Psoas muscle (tissue), 8 donors: Measurements from ENCODE around the gene CAPN7. TPM values are rescaled to one million over a fixed set of nuclear protein-coding genes. Genes with fewer than 3 reads are reported as not detected.

Experiments
- ATAC-seq, 4 donors: fragments of 200-7000 bp; cut with Tn5 transposase; one replicate each; pipeline ENCODE4 v1.9.1; 2020; ENCODE audit warnings: moderate library complexity in 3 of 4, mild to moderate bottlenecking in 2 of 4
- DNase-seq, 2 donors: peaks; one replicate each; pipeline ENCODE4 v3.0.0-alpha.2; 2020
- H3K27ac ChIP-seq: fragments of 200-600 bp; one replicate; pipeline ENCODE4 v1.8.0; 2022
- H3K27me3 ChIP-seq, 3 donors: fragments of 200-600 bp in 1 of 3; one replicate each; pipeline versions ENCODE4 v1.6.1 to v1.8.0; 2013 to 2022; ENCODE audit warnings: low read length in 2 of 3, mild to moderate bottlenecking in 2 of 3, moderate library complexity in 1 of 3; ENCODE audit not compliant: insufficient read depth in 3 of 3
- H3K36me3 ChIP-seq, 2 donors: fragments of 200-600 bp in 1 of 2; one replicate each; pipeline versions ENCODE4 v1.6.1 to v1.8.0; 2013 to 2022; ENCODE audit warnings: low read depth in 1 of 2, mild to moderate bottlenecking in 1 of 2, moderate library complexity in 1 of 2; ENCODE audit not compliant: insufficient read depth in 1 of 2
- H3K4me1 ChIP-seq: fragments of 200-600 bp; one replicate; pipeline ENCODE4 v1.8.0; 2022
- H3K4me3 ChIP-seq: fragments of 200-600 bp; one replicate; pipeline ENCODE4 v1.8.0; 2022; ENCODE audit warnings: mild to moderate bottlenecking
- H3K9me3 ChIP-seq: fragments of 200-600 bp; one replicate; pipeline ENCODE4 v1.8.0; 2022
- WGBS, 3 donors: extraction: QIAGEN DNeasy Blood & Tissue Kit; methylation state at CpG; one replicate each; pipeline versions ENCODE4 v1.1.6 to v1.1.7; 2013; 5-methylcytosine and 5-hydroxymethylcytosine counted together
- intact Hi-C, 2 donors: fragments of 100-400 bp; cut with DNase I; formaldehyde crosslinking; loops; one replicate each; pipeline versions ENCODE4 v1.11.0 to v1.14.2; 2022
- polyA plus RNA-seq, 3 donors: library from polyadenylated mRNA; stranded (reverse); fragments of 200-250 nt; gene quantifications; one replicate each; pipeline ENCODE4 v1.2.3, GENCODE V29; 2013
- total RNA-seq, 4 donors: library from RNA; stranded (reverse); fragmentation: NEBNext Ultra II Directional in 2 of 4; extraction: Animal tissue kit (Norgen Biotek cat#: 25700) in 2 of 4; gene quantifications; one replicate each; pipeline versions ENCODE4 v1.2.1 to v1.2.4, GENCODE V29; 2021 to 2023
- TF ChIP-seq, protein P1 (sequence below): fragments of 200-600 bp; IDR thresholded peaks from one replicate; pipeline ENCODE4 v1.8.0; 2022; ENCODE audit warnings: antibody characterized with exemption
- donor health status: healthy with polysubstance abuse.
- donor health status: DM: no; HTN: no; CAD: no; lungs with moderate emphysema.
- donor health status: Bipolar disorder and iron deficiency.
- donor health status: healthy.
- donor health status: DM: yes; HTN: yes; CAD: no.
- donor health status: DM: no; HTN: no; CAD: no.
- donor health status: DM: no; HTN: no; CAD: no.
- donor health status: DM: yes; HTN: yes; CAD: no.

CAPN7 gene
- total and polyA plus RNA-seq, 7 donors: 15.2 to 42.7 (median 26.8) TPM

DNA sequence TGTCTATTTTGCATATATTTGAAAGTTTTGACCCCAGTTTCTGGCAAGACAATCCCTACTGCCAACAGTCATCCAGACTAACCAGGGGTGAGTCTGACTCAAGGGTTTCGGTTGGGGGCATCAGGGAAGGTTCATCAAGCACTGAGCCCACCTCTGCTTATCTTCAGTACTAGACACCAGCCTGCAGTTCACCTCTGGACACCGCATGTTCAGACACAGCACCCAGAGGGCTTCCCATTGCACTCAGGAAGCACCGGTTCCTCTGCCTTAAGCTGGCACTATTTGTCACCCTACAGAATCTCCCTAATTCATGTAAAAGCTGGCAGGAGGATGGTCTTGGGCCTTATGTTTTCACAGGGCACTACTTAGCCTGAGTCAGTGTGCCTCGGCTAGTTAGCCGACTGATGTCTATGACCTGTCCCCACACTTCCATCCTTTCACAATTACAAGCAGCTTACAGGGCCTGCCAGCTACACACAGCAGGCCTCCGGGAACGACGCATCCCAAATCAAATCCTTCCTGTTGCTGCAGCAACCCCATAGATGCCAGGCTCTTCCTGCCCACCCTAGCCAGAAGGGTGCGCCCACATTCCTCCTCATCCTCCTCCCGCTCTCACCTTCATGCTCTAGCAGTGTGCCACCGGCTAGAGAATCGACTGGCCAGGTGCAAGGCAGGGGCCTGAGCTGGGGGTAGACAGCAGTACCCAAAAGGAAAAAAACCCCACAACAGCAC is 73.8 kb downstream of the CAPN7 start:
- Histone ChIP-seq H3K36me3 (no peaks in the 10 kb centered on the region), H3K4me3 (no peak overlapping the region), H3K27me3 (no peaks in the 10 kb centered on the region), H3K4me1 (peaks cover 4% of the 10 kb centered on the region), H3K27ac (no peak overlapping the region), H3K9me3 (no peaks in the 10 kb centered on the region)
- TF ChIP-seq, protein P1, sequence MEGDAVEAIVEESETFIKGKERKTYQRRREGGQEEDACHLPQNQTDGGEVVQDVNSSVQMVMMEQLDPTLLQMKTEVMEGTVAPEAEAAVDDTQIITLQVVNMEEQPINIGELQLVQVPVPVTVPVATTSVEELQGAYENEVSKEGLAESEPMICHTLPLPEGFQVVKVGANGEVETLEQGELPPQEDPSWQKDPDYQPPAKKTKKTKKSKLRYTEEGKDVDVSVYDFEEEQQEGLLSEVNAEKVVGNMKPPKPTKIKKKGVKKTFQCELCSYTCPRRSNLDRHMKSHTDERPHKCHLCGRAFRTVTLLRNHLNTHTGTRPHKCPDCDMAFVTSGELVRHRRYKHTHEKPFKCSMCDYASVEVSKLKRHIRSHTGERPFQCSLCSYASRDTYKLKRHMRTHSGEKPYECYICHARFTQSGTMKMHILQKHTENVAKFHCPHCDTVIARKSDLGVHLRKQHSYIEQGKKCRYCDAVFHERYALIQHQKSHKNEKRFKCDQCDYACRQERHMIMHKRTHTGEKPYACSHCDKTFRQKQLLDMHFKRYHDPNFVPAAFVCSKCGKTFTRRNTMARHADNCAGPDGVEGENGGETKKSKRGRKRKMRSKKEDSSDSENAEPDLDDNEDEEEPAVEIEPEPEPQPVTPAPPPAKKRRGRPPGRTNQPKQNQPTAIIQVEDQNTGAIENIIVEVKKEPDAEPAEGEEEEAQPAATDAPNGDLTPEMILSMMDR: no peak
- intact Hi-C loops: no loop called here
- 76 to 81% (median 81%) methylated on average over 12 of the region's 12 CpGs for WGBS, 3 donors
- ATAC-seq (peak in 1 of 4 donors; percentile 24), DNase-seq (no peak)

DNA sequence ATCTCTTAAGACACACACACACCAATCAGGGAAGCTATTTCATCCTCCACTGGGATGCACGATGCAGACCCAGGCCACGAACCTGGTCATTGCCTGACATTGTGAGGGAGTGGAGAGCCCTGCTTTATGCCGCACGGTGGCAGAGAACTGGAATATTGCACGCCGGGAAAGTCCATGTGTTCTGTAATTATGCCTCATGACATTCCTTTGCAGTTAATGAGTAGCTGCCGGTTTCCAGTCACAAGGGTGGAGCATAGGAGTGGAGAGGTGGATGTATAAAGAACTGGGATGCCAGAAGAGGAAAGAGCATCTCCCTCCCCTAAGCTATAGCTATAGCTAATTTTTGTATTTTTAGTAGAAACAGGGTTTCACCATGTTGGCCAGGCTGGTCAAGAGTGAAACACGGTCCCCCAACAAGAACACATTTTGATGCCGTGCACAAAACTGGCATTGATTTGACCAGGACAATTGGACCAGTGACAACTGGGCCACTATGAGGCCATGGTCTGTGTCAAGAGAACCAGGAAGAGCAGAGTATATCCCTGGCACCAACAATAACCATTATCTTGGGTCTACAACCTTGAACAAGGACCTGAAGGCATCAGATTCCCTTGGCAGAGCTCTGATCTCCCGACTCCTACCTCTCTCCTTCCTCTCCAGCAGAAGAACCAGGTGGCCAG is 74.9 kb downstream of the CAPN7 start:
- H3K27ac ChIP-seq: no peak overlapping the region
- H3K9me3 ChIP-seq: no peaks in the 10 kb centered on the region
- H3K36me3 ChIP-seq: no peaks in the 10 kb centered on the region
- no peak overlapping the region for H3K4me3 ChIP-seq
- H3K27me3 ChIP-seq: no peaks in the 10 kb centered on the region
- peaks cover 4% of the 10 kb centered on the region for H3K4me1 ChIP-seq
- intact Hi-C loops: no loop called here
- 87 to 93% (median 88%) methylated on average over 10 of the region's 10 CpGs for WGBS, 3 donors
- ATAC-seq (no peak), DNase-seq (no peak)
- TF ChIP-seq, protein P1: no peak

DNA sequence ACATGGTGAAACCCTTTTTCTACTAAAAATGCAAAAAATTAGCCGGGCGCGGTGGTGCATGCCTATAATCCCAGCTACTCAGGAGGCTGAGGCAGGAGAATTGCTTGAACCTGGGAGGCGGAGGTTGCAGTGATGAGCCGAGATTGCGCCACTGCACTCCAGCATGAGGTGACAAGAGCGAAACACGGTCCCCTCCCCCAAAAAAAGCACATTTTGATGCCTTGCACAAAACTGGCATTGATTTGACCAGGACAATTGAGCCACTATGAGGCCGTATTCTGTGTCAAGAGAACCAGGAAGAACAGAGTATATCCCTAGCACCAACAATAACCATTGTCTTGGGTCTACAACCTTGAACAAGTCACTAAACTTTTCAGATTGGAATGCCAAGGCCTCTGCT is 75.8 kb downstream of the CAPN7 start:
- ATAC-seq: no peak
- 95 to 97% (median 97%) methylated on average over 9 of the region's 9 CpGs for WGBS, 3 donors

DNA sequence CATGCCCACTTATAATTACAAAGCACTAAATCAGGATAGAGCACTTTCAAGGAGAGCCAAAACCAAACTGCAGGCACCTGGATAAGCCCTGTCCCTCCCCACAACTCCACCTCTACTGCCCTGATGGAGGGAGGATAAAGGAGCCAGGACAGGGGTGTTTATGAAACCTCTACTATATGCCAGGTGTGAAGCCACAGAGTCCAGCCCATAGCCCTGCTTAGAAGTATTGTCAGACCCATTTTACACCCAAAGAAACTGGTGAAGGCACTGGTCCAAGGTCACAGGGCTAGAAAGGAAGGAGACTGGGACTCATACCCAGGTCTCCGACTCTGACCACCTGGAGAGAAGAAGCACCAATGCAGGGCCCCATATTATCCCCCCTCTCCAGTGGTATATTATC is 77.7 kb downstream of the CAPN7 start:
- 84 to 95% (median 92%) methylated on average over 1 of the region's 1 CpG for WGBS, 3 donors
- DNase-seq (no peak), ATAC-seq (no peak)
- Histone ChIP-seq H3K27ac (no peak overlapping the region), H3K36me3 (no peaks in the 10 kb centered on the region), H3K27me3 (no peaks in the 10 kb centered on the region), H3K4me1 (peaks cover 15% of the 10 kb centered on the region), H3K9me3 (no peaks in the 10 kb centered on the region), H3K4me3 (no peak overlapping the region)
- TF ChIP-seq, protein P1: no peak
- intact Hi-C loops: no loop called here

More for the DNA sequence above, 75.8 kb downstream of the CAPN7 start:
- intact Hi-C loops: no loop called here
- Histone ChIP-seq H3K27me3 (no peaks in the 10 kb centered on the region), H3K36me3 (no peaks in the 10 kb centered on the region), H3K4me3 (no peak overlapping the region), H3K27ac (no peak overlapping the region), H3K4me1 (peaks cover 4% of the 10 kb centered on the region), H3K9me3 (no peaks in the 10 kb centered on the region)
- no peak for DNase-seq
- TF ChIP-seq, protein P1: no peak
